H1 (cell line): ENCODE measurements around the gene DYRK1A. TPM values are rescaled to one million over a fixed set of nuclear protein-coding genes. Genes with fewer than 3 reads are reported as not detected.

Source experiments
- CTCF ChIA-PET: fragments of 300-600 bp; sonication (Branson Sonifier 250); formaldehyde crosslinking; loops from one replicate; lab custom pipeline; 2021; ENCODE audit not compliant: partially characterized antibody; lab: Charles Lee
- POLR2A ChIA-PET: fragments of 300-600 bp; sonication (Branson Sonifier 250); formaldehyde crosslinking; loops from one replicate; lab custom pipeline; 2021; ENCODE audit warnings: inconsistent platforms; ENCODE audit not compliant: partially characterized antibody; lab: Charles Lee
- DNase-seq, 2 experiments: peaks; one replicate each; pipeline versions ENCODE4 v3.0.0 to v3.0.0-alpha.2; 2010 to 2022; ENCODE audit warnings: low spot score in 2 of 2, low read depth in 1 of 2, mixed read lengths in 1 of 2
- FAIRE-seq: peaks from 2 replicates; lab custom pipeline; 2011; peaks lifted over from hg19 to GRCh38; lab: Jason Lieb, UNC
- H2AFZ ChIP-seq: 2 replicates; pipeline ENCODE4 v1.8.1; 2012; ENCODE audit warnings: low read length, inconsistent platforms
- H2AK5ac ChIP-seq: 2 replicates; pipeline ENCODE4 v1.6.1; 2013; ENCODE audit warnings: low read depth, low read length
- H2BK120ac ChIP-seq: replicated peaks from 2 replicates; pipeline ENCODE3; 2013; ENCODE audit warnings: low read depth, low read length, inconsistent platforms
- H2BK12ac ChIP-seq: 2 replicates; pipeline ENCODE4 v1.6.1; 2013; ENCODE audit warnings: low read depth, low read length
- H2BK15ac ChIP-seq: 2 replicates; pipeline ENCODE4 v1.6.1; 2013; ENCODE audit warnings: low read length
- H2BK20ac ChIP-seq: 2 replicates; pipeline ENCODE4 v1.6.1; 2013; ENCODE audit warnings: low read length
- H2BK5ac ChIP-seq: 2 replicates; pipeline ENCODE4 v1.6.1; 2013; ENCODE audit warnings: low read depth, low read length
- H3K14ac ChIP-seq: 2 replicates; pipeline ENCODE4 v1.6.1; 2013; ENCODE audit warnings: inconsistent platforms; ENCODE audit not compliant: insufficient read length
- H3K18ac ChIP-seq: 2 replicates; pipeline ENCODE4 v1.6.1; 2013; ENCODE audit warnings: low read length; ENCODE audit errors: extremely low read depth
- H3K23ac ChIP-seq: 2 replicates; pipeline ENCODE4 v1.6.1; 2013; ENCODE audit warnings: inconsistent platforms; ENCODE audit not compliant: insufficient read length
- H3K23me2 ChIP-seq: 2 replicates; pipeline ENCODE4 v1.6.1; 2013; ENCODE audit warnings: low read depth, low read length
- H3K27ac ChIP-seq: 2 replicates; pipeline ENCODE4 v1.6.1; 2011; ENCODE audit warnings: low read depth, low read length, inconsistent platforms
- H3K27me3 ChIP-seq, 4 experiments: replicated peaks in 1 of 4; 1 replicate in 1 of 4; 2 replicates in 3 of 4; pipeline versions ENCODE4 v1.6.1 to v1.8.1; 2011 to 2013; ENCODE audit warnings: low read length in 3 of 4, mild to moderate bottlenecking in 3 of 4, inconsistent platforms in 2 of 4, mixed read lengths in 2 of 4, moderate library complexity in 1 of 4; ENCODE audit not compliant: control insufficient read depth in 3 of 4, insufficient read depth in 3 of 4; ENCODE audit errors: extremely low read depth in 1 of 4
- H3K36me3 ChIP-seq, 4 experiments: 2 replicates each; pipeline versions ENCODE4 v1.6.1 to v1.8.1; 2011 to 2013; ENCODE audit warnings: mild to moderate bottlenecking in 4 of 4, low read length in 3 of 4, moderate library complexity in 2 of 4, control low read depth in 1 of 4, inconsistent platforms in 1 of 4; ENCODE audit not compliant: insufficient read depth in 4 of 4, control insufficient read depth in 2 of 4
- H3K4ac ChIP-seq: replicated peaks from 2 replicates; pipeline ENCODE3; 2013; ENCODE audit warnings: low read length, low read depth, mixed read lengths, inconsistent platforms; ENCODE audit not compliant: insufficient read length
- H3K4me1 ChIP-seq, 4 experiments: replicated peaks in 1 of 4; 1 replicate in 1 of 4; 2 replicates in 3 of 4; pipeline versions ENCODE4 v1.6.1 to v1.8.1; 2011 to 2013; ENCODE audit warnings: low read length in 3 of 4, inconsistent platforms in 2 of 4, mixed read lengths in 1 of 4; ENCODE audit not compliant: insufficient read depth in 4 of 4, control insufficient read depth in 3 of 4
- H3K4me2 ChIP-seq, 2 experiments: 2 replicates each; pipeline versions ENCODE4 v1.6.1 to v1.8.1; 2011 to 2013; ENCODE audit warnings: low read depth in 2 of 2, low read length in 2 of 2, control low read depth in 1 of 2, inconsistent platforms in 1 of 2, mild to moderate bottlenecking in 1 of 2; ENCODE audit not compliant: insufficient read depth in 1 of 2
- H3K4me3 ChIP-seq, 4 experiments: fragments of 200-600, 300-600 bp in 1 of 4; sonication (generic), shearing (Covaris generic), sonication (Bioruptor Twin) in 1 of 4; 2 replicates each; pipeline versions ENCODE4 v1.5.1 to v1.8.1; 2011 to 2016; ENCODE audit warnings: low read length in 4 of 4, low read depth in 3 of 4, control low read depth in 2 of 4, inconsistent platforms in 2 of 4, mild to moderate bottlenecking in 2 of 4, mixed read lengths in 1 of 4, moderate library complexity in 1 of 4; ENCODE audit not compliant: insufficient read depth in 2 of 4; ENCODE audit errors: extremely low read depth in 1 of 4
- H3K56ac ChIP-seq: replicated peaks from 2 replicates; pipeline ENCODE3; 2013; ENCODE audit warnings: low read depth, mild to moderate bottlenecking, mixed read lengths, low read length, inconsistent platforms; ENCODE audit not compliant: insufficient read length
- H3K79me1 ChIP-seq: 2 replicates; pipeline ENCODE4 v1.6.1; 2013; ENCODE audit warnings: low read depth, low read length, control low read depth
- H3K79me2 ChIP-seq, 2 experiments: 2 replicates each; pipeline versions ENCODE4 v1.6.1 to v1.8.1; 2012 to 2013; ENCODE audit warnings: low read length in 2 of 2, mild to moderate bottlenecking in 2 of 2, inconsistent platforms in 1 of 2; ENCODE audit not compliant: insufficient read depth in 2 of 2, control insufficient read depth in 1 of 2
- H3K9ac ChIP-seq, 4 experiments: replicated peaks in 1 of 4; 1 replicate in 1 of 4; 2 replicates in 3 of 4; pipeline versions ENCODE4 v1.6.1 to v1.8.1; 2011 to 2013; ENCODE audit warnings: low read depth in 3 of 4, low read length in 3 of 4, control low read depth in 2 of 4, mild to moderate bottlenecking in 2 of 4, moderate library complexity in 2 of 4, inconsistent platforms in 1 of 4; ENCODE audit errors: extremely low read depth in 1 of 4
- H3K9me3 ChIP-seq, 2 experiments: 2 replicates each; pipeline versions ENCODE4 v1.6.1 to v1.8.1; 2012 to 2013; ENCODE audit warnings: mild to moderate bottlenecking in 2 of 2, moderate library complexity in 2 of 2, control low read depth in 1 of 2, inconsistent platforms in 1 of 2, low read depth in 1 of 2, low read length in 1 of 2, mixed read lengths in 1 of 2; ENCODE audit not compliant: insufficient read depth in 2 of 2
- H4K20me1 ChIP-seq, 2 experiments: replicated peaks in 1 of 2; 2 replicates each; pipeline versions ENCODE3 to v1.8.1; 2011 to 2013; ENCODE audit warnings: inconsistent platforms in 2 of 2, low read length in 2 of 2, mild to moderate bottlenecking in 1 of 2; ENCODE audit not compliant: insufficient read depth in 2 of 2, control insufficient read depth in 1 of 2
- H4K5ac ChIP-seq: 2 replicates; pipeline ENCODE4 v1.6.1; 2013; ENCODE audit warnings: low read length, low read depth, mixed read lengths, inconsistent platforms; ENCODE audit not compliant: insufficient read length
- H4K8ac ChIP-seq: 2 replicates; pipeline ENCODE4 v1.8.0; 2013; ENCODE audit warnings: mild to moderate bottlenecking, moderate library complexity, low read length, inconsistent platforms; ENCODE audit not compliant: insufficient read depth; ENCODE audit errors: extremely low read depth
- H4K91ac ChIP-seq: replicated peaks from 2 replicates; pipeline ENCODE3; 2013; ENCODE audit warnings: low read length, mixed read lengths, inconsistent platforms; ENCODE audit not compliant: insufficient read length
- ASH2L ChIP-seq: fragments of 200-600, 300-600 bp; sonication (generic); IDR thresholded peaks from one replicate; pipeline ENCODE4 v1.7.1; 2017; ENCODE audit warnings: low read length
- ATF3 ChIP-seq: IDR thresholded peaks from 2 replicates; pipeline ENCODE4 v1.6.1; 2011; ENCODE audit warnings: low read depth, mild to moderate bottlenecking, low read length; ENCODE audit not compliant: insufficient read depth
- CHD1 ChIP-seq: IDR thresholded peaks from 2 replicates; pipeline ENCODE4 v1.6.1; 2012; ENCODE audit warnings: low read depth, low read length, improper control_type of control experiment
- GTF2F1 ChIP-seq: IDR thresholded peaks from 2 replicates; pipeline ENCODE4 v1.6.1; 2012; ENCODE audit warnings: low read depth, low read length, improper control_type of control experiment, borderline replicate concordance
- HDAC2 ChIP-seq, 2 experiments: fragments of 300-600 bp in 1 of 2; sonication (generic) in 1 of 2; IDR thresholded peaks; 2 replicates each; pipeline ENCODE4 v1.6.1; 2011 to 2012; ENCODE audit warnings: low read depth in 2 of 2, low read length in 2 of 2, mild to moderate bottlenecking in 2 of 2, moderate library complexity in 2 of 2, borderline replicate concordance in 1 of 2, inconsistent platforms in 1 of 2
- KDM5A ChIP-seq: fragments of 200-600 bp; IDR thresholded peaks from 2 replicates; pipeline ENCODE4 v1.7.1; 2012; ENCODE audit warnings: mild to moderate bottlenecking, low read length, inconsistent platforms, mixed read lengths
- POLR2AphosphoS5 ChIP-seq: IDR thresholded peaks from 2 replicates; pipeline ENCODE4 v1.6.1; 2011; ENCODE audit warnings: low read depth, low read length
- RNF2 ChIP-seq: fragments of 200-900, 300-1000 bp; sonication (generic); IDR thresholded peaks from 2 replicates; pipeline ENCODE4 v1.7.1; 2016; ENCODE audit warnings: borderline replicate concordance, low read depth, mild to moderate bottlenecking, antibody characterized with exemption, low read length; ENCODE audit not compliant: poor library complexity, severe bottlenecking; ENCODE audit errors: missing control alignments
- RXRA ChIP-seq: IDR thresholded peaks from 2 replicates; pipeline ENCODE4 v1.6.1; 2011; ENCODE audit warnings: low read depth, mild to moderate bottlenecking, low read length, moderate library complexity; ENCODE audit not compliant: insufficient read depth
- SIX5 ChIP-seq: IDR thresholded peaks from 2 replicates; pipeline ENCODE4 v1.6.1; 2011; ENCODE audit warnings: mild to moderate bottlenecking, low read depth, low read length
- TAF7 ChIP-seq: optimal IDR thresholded peaks from 2 replicates; pipeline ENCODE3; 2011; ENCODE audit warnings: low read depth, mild to moderate bottlenecking, inconsistent platforms, low read length, moderate library complexity, borderline replicate concordance
- USF2 ChIP-seq: IDR thresholded peaks from 2 replicates; pipeline ENCODE4 v1.6.1; 2011; ENCODE audit warnings: low read length, improper control_type of control experiment
- WGBS, 2 experiments: shearing (Covaris generic) in 1 of 2; methylation state at CpG; one replicate each; pipeline versions ENCODE4 v1.1.6 to v1.1.7; 2013 to 2015; ENCODE audit warnings: low lambda C conversion rate in 2 of 2, mixed read lengths in 2 of 2, inconsistent platforms in 1 of 2, low coverage in 1 of 2, missing lambda C conversion rate in 1 of 2; ENCODE audit not compliant: insufficient replicate concordance in 2 of 2, insufficient coverage in 1 of 2, insufficient read length in 1 of 2; ENCODE audit errors: extremely low coverage in 1 of 2, missing lambda C conversion rate in 1 of 2; 5-methylcytosine and 5-hydroxymethylcytosine counted together
- polyA plus RNA-seq, 7 experiments: library from polyadenylated mRNA; depleted of rRNA in 3 of 7; stranded (reverse) in 5 of 7; unstranded in 2 of 7; fragments of >200 nt in 5 of 7; fragments of 200-250 nt in 2 of 7; gene quantifications; 1 replicate in 5 of 7; 2 replicates in 1 of 7; 4 replicates in 1 of 7; pipeline versions ENCODE4 v1.2.1 to v1.2.3, GENCODE V29; 2011 to 2013; ENCODE audit warnings: missing spikeins in 2 of 7, mixed read lengths in 2 of 7
- total RNA-seq: library from RNA; stranded (reverse); fragmentation: NEBNext Ultra II Directional; extraction: Animal tissue kit (Norgen Biotek cat#: 25700); gene quantifications from 2 replicates; pipeline ENCODE4 v1.2.1, GENCODE V29; 2021

The DYRK1A gene
- total and polyA plus RNA-seq, 2 of the 8 experiments (the other 6 are each of a cell fraction or from before 2014, with no cell fraction given) = 61.1 to 62.2 TPM

- Histone ChIP-seq H2AFZ (no peak overlapping the region), H3K56ac (no peak overlapping the region), H2AK5ac (no peak overlapping the region), H3K4me1 (peaks cover 2 to 24% (median 18%) of the 10 kb centered on the region in 4 experiments), H4K8ac (no peak overlapping the region), H3K23ac (no peak overlapping the region), H2BK15ac (no peak overlapping the region), H3K27ac (no peak overlapping the region), H3K4me3 (no peak overlapping the region), H3K79me1 (peaks cover 17% of the 10 kb centered on the region), H3K23me2 (no peaks in the 10 kb centered on the region), H3K79me2 (peaks cover 18 to 98% of the 10 kb centered on the region in 2 experiments), H2BK5ac (no peak overlapping the region), H3K36me3 (peaks cover 0 to 4% (median 0%) of the 10 kb centered on the region in 4 experiments; a peak in 2 of 8 replicates), H3K9ac (no peak overlapping the region), H3K4me2 (no peak overlapping the region), H3K9me3 (no peaks in the 10 kb centered on the region), H3K18ac (no peak overlapping the region), H3K4ac (no peak overlapping the region), H4K20me1 (peaks cover 24 to 35% of the 10 kb centered on the region in 2 experiments), H2BK120ac (no peak overlapping the region), H2BK12ac (no peak overlapping the region), H3K27me3 (no peaks in the 10 kb centered on the region), H2BK20ac (no peak overlapping the region), H4K5ac (no peak overlapping the region), H3K14ac (no peak overlapping the region), H4K91ac (no peak overlapping the region)
- DNase-seq (no peak), FAIRE-seq (no peak)
- CTCF ChIA-PET = interaction anchor here (1.0 kb wide), 2 partner anchors 9 to 43 kb away, joined by 3 read pairs; no protein-coding TSS in a partner anchor
- 84 to 92% methylated on average over 1 to 4 of the region's 4 CpGs for WGBS, 2 experiments
- POLR2A ChIA-PET = interaction anchor here (1.0 to 1.1 kb wide), 2 partner anchors 18 to 79 kb away, joined by 3 read pairs; no protein-coding TSS in a partner anchor
- TF ChIP-seq HDAC2 (IDR thresholded peaks at IDR 0.05; ENCODE audit: borderline replicate concordance in 1 of 2, low read depth in 2 of 2, low read length in 2 of 2) (no peak), RNF2 (no peak), GTF2F1 (no peak), POLR2AphosphoS5 (no peak), TAF7 (no peak), ATF3 (no peak), CHD1 (no peak), ASH2L (no peak), SIX5 (no peak), RXRA (no peak), USF2 (no peak), KDM5A (no peak)
Measured at GRCh38 chr21:37453350-37453749, 86.8 kb downstream of the DYRK1A start.
